Jurkat, Clone E6-1 (cell line): ENCODE measurements around the gene CBLN4.

Experiments
- DNase-seq: peaks from one replicate; pipeline ENCODE4 v3.0.0-alpha.2; 2011; ENCODE audit warnings: low read depth, low spot score
- H3K4me3 ChIP-seq: 2 replicates; pipeline ENCODE4 v1.5.1; 2011; ENCODE audit warnings: mild to moderate bottlenecking, low read length, control low read depth, moderate library complexity

The CBLN4 gene

DNA sequence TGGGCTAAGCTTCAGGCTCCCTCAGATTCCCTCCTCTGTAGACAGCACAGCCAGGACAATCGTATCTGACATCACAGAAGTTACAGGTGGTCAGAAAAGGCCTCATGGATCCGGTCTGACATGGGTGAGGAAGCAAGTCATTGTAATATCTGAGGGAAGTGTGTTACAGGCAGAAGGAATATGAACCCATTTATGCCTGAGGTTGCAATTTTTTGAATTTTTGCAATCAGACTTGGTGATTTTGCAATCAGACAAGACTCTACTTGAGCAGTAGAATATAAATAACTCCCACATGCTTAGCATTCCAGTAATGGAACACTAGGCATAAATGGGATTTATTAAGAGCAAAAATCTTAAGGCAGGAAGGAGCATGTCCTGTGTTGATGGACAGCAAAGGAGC is 52.1 kb downstream of the CBLN4 start:
- DNase-seq = no peak
- no peak overlapping the region for H3K4me3 ChIP-seq

DNA sequence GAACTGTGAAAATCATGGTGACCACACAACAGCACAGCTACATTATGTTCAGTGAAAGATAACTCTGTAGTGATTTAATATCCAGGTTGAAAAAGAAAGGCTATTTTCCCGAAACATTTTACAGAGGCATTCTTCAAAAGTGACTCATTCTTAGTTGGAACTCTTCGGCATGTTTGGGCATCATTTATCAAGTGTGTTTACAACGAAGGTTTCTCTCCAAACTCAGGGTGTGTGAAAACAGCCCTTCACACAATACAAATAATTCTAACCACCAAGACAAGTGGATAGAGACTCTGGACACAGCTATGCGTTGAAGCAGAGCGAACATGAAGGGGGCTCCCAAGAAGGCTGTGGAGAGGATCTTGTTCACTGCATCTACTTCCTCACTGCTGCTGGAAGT is 57.6 kb downstream of the CBLN4 start:
- H3K4me3 ChIP-seq = no peak overlapping the region
- DNase-seq = no peak
